Measurements from ENCODE around the gene P3R3URF.

P3R3URF gene

DNA sequence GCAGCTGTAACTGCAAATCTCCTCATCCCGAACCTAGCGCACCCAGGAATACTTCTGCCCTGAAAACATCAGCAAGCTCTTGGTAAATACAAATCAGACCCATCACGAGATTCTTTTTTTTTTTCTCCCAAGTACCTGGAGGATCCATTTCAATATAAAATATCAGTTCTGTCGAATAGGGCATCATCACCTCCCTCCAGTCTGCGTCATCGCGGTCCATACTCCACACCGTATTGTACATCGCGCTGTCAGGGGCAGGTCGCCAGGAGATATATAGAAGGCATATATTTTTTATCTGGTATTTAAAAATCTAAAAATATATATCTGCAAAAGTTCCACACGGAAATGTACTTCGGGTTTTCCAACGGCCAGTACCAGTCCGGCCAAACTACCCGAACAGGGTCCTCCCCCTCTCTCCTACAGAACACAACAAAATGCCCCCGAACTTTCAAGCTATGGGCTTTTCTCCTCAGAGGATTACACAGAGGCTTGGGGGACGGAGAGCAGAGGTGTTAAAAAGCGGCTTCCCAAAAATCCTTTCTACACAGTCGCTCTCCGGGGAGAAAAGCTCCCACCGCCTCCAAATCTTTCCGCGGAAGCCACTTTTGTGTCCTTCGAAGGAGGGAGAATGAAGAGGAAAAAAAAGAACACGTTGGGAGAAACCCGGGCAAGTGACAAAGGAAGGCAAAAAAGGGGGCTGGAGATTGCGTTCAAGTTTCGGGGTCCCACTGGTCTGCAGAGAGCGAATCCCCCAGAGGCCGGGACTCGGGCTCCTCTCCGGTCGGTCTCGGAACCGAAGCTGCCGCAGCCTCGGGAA lies 44.4 kb downstream of the P3R3URF start:
- DNase-seq: peak; percentile 32

DNA sequence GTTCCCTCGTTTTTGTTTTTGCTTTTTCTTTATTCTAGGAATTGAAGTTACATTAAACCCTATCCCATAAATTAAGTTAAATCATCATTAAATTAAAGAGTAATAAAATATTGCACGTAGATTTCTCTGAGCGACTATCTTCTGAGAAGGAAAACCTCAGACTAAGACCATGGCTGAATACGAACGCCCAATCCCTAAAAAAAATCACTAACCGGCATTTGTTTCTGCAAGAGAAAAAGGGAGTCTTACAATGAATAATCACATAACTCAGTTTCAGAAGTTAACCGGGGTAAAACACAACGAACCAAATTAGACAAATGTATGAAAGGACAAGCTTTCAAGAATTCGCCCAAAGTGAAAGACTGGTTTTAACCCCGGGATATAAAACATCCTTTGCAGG lies 45.2 kb downstream of the P3R3URF start:
- DNase-seq: no peak

DNA sequence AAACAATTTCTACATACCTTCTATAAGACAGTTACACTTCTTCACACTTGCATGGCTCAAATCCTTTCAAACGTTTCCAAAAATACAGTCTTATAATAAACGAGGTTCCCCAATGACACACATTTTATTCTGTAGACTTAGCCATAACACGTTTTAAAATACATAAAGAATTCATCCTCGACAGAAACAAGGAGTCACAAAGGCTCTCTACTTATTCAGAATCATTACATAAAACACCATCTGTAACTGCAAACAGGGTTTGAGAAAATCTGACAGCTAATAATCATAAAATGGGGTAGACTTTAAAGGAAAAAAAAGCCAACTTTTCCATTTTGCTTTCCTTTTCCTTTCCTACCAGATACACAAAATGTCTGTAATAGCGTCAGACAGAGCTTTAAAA lies 45.7 kb downstream of the P3R3URF start:
- DNase-seq: no peak

DNA sequence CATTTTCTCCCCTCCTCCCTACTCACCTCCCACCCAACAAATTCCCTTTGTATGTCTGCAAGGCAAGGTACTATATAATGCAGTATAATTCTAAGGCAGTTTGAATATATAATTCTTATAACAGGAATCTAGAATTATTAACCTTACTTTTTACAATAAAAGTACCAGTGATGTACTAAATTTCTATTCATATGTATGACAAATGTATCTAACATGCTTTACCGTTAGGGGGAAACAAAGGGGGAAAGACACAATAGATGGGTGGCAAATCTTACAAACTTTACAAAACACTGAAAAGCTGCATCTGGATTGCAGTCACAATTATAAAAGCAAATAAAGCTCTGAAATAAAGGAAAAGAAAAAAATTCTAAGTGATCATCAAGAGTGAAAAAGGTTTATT lies 46.2 kb downstream of the P3R3URF start:
- DNase-seq: no peak

DNA sequence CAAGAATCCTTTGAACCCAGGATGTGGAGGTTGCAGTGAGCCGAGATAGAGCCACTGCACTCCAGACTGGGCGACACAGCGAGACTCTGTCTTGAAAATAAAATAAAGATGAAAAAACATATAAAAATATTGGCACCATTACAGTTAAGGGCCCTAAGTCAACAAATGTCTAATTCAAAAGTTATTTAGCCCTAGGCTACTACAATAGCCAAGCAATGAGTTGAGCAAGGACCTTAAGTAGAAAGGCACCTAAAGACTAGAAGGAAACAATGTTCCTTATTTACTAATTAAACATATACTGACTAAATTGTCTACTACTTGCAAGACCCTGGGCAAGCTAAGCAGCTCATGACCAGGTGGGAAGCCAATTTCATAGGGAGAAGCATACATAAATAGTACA lies 47.9 kb downstream of the P3R3URF start:
- DNase-seq: no peak
